ENCODE data around the gene HDAC4. TPM values are rescaled to one million over a fixed set of nuclear protein-coding genes. Genes with fewer than 3 reads are reported as not detected.

The HDAC4 gene
- total RNA-seq, 4 donors from 2014 or later = 51.4 to 107 (median 70.8) TPM

GRCh38 chr2:239060676-239061075 lies 340.1 kb downstream of the HDAC4 start:
- Histone ChIP-seq H3K36me3 (peaks cover 69% of the 10 kb centered on the region), H3K9me3 (no peaks in the 10 kb centered on the region), H3K4me3 (no peak overlapping the region), H3K4me1 (no peaks in the 10 kb centered on the region), H3K27me3 (no peaks in the 10 kb centered on the region), H3K27ac (no peak overlapping the region)
- WGBS = 97% methylated on average over 19 of the region's 21 CpGs
- DNase-seq (ENCODE audit: low spot score in 2 of 2) = no peak
- TF ChIP-seq EP300 (IDR thresholded peaks at IDR 0.05) (no peak), CTCF (IDR thresholded peaks at IDR 0.05) (no peak), POLR2A (IDR thresholded peaks at IDR 0.05) (no peak), POLR2AphosphoS5 (IDR thresholded peaks at IDR 0.05) (no peak)

GRCh38 chr2:239059854-239060253 lies 341.0 kb downstream of the HDAC4 start:
- Histone ChIP-seq H3K36me3 (peaks cover 66% of the 10 kb centered on the region), H3K27me3 (no peaks in the 10 kb centered on the region)

GRCh38 chr2:239058766-239059165 lies 342.1 kb downstream of the HDAC4 start:
- H3K36me3 ChIP-seq = peaks cover 66% of the 10 kb centered on the region
- WGBS = 79% methylated on average over 8 of the region's 8 CpGs

More at GRCh38 chr2:239059854-239060253, 341.0 kb downstream of the HDAC4 start:
- TF ChIP-seq CTCF (IDR thresholded peaks at IDR 0.05) (no peak), POLR2AphosphoS5 (IDR thresholded peaks at IDR 0.05) (no peak), EP300 (IDR thresholded peaks at IDR 0.05) (no peak), POLR2A (IDR thresholded peaks at IDR 0.05) (no peak)
- Histone ChIP-seq H3K27ac (no peak overlapping the region), H3K9me3 (no peaks in the 10 kb centered on the region), H3K4me3 (no peak overlapping the region), H3K4me1 (no peaks in the 10 kb centered on the region)
- over 99% methylated on average over 11 of the region's 12 CpGs for WGBS
- DNase-seq (ENCODE audit: low spot score in 2 of 2) = no peak

GRCh38 chr2:239057533-239057932 lies 343.3 kb downstream of the HDAC4 start:
- Histone ChIP-seq H3K4me3 (no peak overlapping the region), H3K9me3 (no peaks in the 10 kb centered on the region), H3K4me1 (no peaks in the 10 kb centered on the region), H3K27ac (no peak overlapping the region), H3K36me3 (peaks cover 69% of the 10 kb centered on the region), H3K27me3 (no peaks in the 10 kb centered on the region)
- no peak for TF ChIP-seq EP300 (IDR thresholded peaks at IDR 0.05)
- no peak for TF ChIP-seq CTCF (IDR thresholded peaks at IDR 0.05)
- TF ChIP-seq POLR2AphosphoS5 (IDR thresholded peaks at IDR 0.05) = no peak
- no peak for TF ChIP-seq POLR2A (IDR thresholded peaks at IDR 0.05)
- no peak for DNase-seq (ENCODE audit: low spot score in 2 of 2)
- 68% methylated on average over 2 of the region's 2 CpGs for WGBS

More at GRCh38 chr2:239058766-239059165, 342.1 kb downstream of the HDAC4 start:
- DNase-seq (ENCODE audit: low spot score in 2 of 2) = no peak
- Histone ChIP-seq H3K4me1 (no peaks in the 10 kb centered on the region), H3K4me3 (no peak overlapping the region), H3K9me3 (no peaks in the 10 kb centered on the region), H3K27me3 (no peaks in the 10 kb centered on the region), H3K27ac (no peak overlapping the region)
- TF ChIP-seq CTCF (IDR thresholded peaks at IDR 0.05) (no peak), POLR2A (IDR thresholded peaks at IDR 0.05) (no peak), POLR2AphosphoS5 (IDR thresholded peaks at IDR 0.05) (no peak), EP300 (IDR thresholded peaks at IDR 0.05) (no peak)

GRCh38 chr2:239056611-239057010 lies 344.2 kb downstream of the HDAC4 start:
- WGBS = 96% methylated on average over 10 of the region's 10 CpGs
- Histone ChIP-seq H3K9me3 (no peaks in the 10 kb centered on the region), H3K27me3 (no peaks in the 10 kb centered on the region), H3K27ac (no peak overlapping the region), H3K4me1 (no peaks in the 10 kb centered on the region), H3K36me3 (peaks cover 69% of the 10 kb centered on the region), H3K4me3 (no peak overlapping the region)
- no peak for DNase-seq (ENCODE audit: low spot score in 2 of 2)
- no peak for TF ChIP-seq EP300 (IDR thresholded peaks at IDR 0.05)
- TF ChIP-seq CTCF (IDR thresholded peaks at IDR 0.05) = no peak
- no peak for TF ChIP-seq POLR2A (IDR thresholded peaks at IDR 0.05)
- TF ChIP-seq POLR2AphosphoS5 (IDR thresholded peaks at IDR 0.05) = no peak
